GM21367 (cell line): Measurements from ENCODE around the gene ADAMTS15.

Experiments
- ATAC-seq: cut with Tn5 transposase; IDR thresholded peaks from one replicate; pipeline ENCODE4 v1.9.1; 2021; ENCODE audit not compliant: unreplicated experiment

The ADAMTS15 gene

DNA sequence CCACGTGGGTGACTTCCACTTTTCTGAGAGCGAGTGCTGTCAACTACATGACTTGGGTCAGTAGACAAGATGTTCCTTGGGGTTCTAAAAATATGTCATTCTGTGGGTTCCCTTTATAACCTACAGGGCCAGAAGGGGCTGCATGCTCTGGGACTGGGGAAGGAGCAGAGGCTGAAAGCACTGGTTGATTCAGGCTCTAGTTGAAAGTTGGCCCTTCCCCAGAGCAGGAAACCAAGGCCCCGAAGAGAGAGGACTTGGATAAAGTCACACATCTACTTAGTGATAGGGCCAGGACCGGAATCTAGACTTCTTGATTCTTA lies 9.9 kb downstream of the ADAMTS15 start:
- no peak for ATAC-seq

DNA sequence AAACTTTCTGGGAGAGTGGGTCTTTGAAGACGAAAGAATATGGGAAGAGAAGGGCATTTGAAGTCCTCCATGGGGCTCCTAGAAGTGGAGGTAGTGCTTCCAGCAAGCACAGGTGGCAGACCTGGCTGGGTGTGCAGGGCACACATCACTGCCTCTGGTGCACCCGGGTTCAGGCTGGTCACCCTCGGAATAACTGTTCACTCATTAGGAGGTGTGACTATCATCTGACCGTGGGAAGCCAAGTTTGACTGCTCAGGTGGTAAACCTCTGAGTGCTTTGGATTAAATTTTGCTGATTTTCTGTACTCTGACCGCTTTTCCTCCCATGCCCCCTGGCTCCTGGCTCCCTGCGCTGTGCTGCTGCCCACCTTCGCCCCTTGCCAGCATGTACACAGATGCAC lies 11.1 kb downstream of the ADAMTS15 start:
- no peak for ATAC-seq

DNA sequence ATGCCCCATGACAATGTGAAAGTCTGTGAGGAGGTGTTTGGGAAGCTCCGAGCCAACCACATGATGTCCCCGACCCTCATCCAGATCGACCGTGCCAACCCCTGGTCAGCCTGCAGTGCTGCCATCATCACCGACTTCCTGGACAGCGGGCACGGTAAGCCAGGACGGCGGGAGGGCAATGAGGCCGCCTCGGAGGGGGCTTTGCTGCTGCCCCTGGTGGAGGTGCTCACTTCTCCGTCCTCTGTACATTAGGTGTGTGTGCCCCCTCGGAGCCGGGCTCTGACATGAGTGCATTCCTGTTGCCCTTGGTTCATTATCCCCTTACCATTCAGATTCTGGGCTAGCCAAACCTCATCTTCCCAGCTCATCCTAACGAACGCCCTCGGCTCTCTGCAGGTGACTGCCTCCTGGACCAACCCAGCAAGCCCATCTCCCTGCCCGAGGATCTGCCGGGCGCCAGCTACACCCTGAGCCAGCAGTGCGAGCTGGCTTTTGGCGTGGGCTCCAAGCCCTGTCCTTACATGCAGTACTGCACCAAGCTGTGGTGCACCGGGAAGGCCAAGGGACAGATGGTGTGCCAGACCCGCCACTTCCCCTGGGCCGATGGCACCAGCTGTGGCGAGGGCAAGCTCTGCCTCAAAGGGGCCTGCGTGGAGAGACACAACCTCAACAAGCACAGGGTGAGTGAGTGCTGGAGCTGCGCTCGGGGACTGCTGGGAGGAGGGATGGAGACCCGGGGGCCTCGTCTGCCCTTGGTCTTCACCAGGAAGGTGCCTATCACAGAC lies 13.8 kb downstream of the ADAMTS15 start:
- ATAC-seq = no peak

- no peak for ATAC-seq
Observed at GRCh38 chr11:130462931-130463330, 14.5 kb downstream of the ADAMTS15 start.

GRCh38 chr11:130464291-130464812 lies 15.9 kb downstream of the ADAMTS15 start:
- no peak for ATAC-seq

DNA sequence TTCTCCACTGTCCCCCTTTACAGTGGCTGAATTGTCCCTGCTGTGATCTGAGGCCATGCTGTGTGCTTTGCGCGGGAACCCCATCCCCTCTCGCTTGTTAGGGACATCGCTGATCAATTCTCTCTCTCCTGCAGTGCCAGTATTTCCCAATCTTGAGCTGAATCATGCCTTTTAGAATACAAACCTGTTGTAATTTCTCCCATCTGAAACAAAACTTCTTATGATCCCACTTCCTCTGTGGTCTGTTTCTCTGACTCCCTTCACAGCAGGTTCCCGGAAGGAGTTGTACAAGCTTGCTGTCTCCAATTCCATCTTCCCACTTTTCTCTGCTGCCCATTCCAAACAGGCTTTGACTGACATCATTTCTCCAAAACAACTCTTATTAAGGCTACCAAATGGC lies 16.8 kb downstream of the ADAMTS15 start:
- no peak for ATAC-seq

- no peak for ATAC-seq
Observed at GRCh38 chr11:130467116-130467900, 18.9 kb downstream of the ADAMTS15 start.

DNA sequence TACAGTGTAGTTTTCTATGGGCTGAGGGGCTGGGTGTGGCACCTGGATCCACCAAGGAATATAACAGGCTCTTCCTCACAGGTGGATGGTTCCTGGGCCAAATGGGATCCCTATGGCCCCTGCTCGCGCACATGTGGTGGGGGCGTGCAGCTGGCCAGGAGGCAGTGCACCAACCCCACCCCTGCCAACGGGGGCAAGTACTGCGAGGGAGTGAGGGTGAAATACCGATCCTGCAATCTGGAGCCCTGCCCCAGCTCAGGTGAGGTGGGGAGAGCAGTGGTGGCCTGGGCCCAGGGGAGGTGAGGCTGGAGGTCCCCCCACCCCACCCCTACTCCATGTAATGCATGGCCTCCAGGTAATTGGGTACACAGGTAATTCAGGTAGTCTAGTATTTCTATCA lies 20.7 kb downstream of the ADAMTS15 start:
- no peak for ATAC-seq

DNA sequence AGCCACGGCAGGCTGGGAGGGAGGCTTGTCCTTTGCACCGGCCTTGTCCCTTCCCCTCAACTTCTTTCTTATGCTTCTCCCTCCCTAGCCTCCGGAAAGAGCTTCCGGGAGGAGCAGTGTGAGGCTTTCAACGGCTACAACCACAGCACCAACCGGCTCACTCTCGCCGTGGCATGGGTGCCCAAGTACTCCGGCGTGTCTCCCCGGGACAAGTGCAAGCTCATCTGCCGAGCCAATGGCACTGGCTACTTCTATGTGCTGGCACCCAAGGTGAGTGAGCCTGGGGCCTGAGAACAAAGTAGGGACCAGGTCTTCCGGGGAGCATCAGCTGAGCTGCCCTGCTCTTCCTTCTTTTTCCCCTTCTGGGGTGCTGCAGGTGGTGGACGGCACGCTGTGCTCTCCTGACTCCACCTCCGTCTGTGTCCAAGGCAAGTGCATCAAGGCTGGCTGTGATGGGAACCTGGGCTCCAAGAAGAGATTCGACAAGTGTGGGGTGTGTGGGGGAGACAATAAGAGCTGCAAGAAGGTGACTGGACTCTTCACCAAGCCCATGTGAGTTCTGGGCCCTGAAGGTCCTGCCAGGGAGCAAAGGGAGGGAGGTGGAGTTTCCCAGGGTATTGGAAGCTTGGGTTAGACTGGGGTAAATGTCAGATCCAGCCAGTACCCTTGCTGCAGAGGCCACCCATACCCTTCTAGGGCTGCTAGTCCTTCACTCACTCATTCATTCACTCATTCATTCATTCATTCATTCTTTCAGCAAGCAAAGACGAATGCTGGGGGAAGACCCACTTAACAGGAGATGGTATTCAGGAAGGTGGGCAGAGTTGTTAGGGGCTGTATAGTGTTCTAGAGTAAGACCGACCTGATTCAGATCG lies 22.6 kb downstream of the ADAMTS15 start:
- ATAC-seq = no peak

- ATAC-seq = no peak
Observed at GRCh38 chr11:130471731-130472433, 23.4 kb downstream of the ADAMTS15 start.

DNA sequence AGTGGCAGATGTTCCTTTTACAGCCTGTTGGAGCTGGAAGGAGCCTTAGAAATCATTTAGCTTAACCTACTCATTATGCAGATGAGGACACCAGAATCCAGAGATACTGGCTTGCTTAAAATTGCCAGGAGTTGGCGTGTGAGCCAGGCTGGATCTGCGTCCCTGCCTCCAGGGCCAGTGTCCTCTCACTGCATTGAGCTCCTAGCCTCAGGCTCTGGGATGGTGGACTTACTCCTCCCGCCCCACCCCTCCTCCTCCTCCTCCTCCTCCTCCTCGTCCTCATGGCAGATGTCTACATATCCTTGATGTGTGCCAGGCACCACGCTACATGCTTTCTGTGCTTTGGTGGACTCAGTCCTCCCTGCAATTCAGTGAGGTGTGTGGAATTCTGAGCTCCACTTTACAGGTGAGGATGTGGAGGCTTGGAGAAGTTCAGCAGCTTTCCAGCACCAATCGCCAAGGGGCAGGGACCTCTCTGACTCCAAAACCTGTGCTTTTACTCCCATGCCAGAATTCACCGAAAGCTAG lies 24.1 kb downstream of the ADAMTS15 start:
- no peak for ATAC-seq

GRCh38 chr11:130473056-130473794 lies 24.8 kb downstream of the ADAMTS15 start:
- ATAC-seq = no peak

GRCh38 chr11:130473795-130474377 lies 25.4 kb downstream of the ADAMTS15 start:
- no peak for ATAC-seq

DNA sequence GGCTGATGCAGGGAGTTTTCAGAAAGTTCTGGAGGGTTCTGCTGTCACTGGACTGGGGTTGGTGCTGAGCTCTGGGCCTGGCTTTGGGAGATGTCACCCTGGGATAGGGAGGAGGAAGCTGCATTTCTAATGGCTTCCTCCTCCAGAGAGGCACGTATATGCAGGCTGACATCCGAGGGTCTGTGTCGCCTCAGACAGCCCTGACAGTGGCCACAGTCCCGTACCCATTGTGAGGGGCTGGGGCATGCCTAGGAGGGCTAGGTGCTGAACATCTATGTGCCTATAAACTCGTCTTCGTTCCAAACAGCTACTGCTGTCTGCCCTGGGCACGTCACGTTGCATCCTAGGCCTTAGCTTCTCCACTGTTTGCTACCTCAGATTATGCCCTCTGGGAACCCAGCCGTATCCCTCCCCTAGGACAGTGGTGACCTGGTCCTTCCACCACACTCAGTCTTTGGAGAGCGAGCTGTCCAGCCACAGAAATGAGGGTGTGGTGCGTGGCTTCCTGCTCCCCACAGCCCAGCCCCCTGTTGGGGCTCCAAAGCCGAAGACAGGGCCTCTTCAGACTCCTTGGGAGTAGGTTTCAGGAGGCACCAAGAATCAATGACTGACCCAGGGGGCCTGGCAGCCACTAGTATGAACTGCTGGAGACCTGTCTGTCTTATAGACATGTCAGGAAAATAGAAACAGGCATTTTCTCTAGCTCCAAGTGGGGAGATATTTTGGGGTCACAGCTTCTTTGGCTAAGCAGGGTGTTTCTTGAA lies 26.4 kb downstream of the ADAMTS15 start:
- ATAC-seq = no peak

GRCh38 chr11:130475426-130476053 lies 27.1 kb downstream of the ADAMTS15 start:
- ATAC-seq = no peak

DNA sequence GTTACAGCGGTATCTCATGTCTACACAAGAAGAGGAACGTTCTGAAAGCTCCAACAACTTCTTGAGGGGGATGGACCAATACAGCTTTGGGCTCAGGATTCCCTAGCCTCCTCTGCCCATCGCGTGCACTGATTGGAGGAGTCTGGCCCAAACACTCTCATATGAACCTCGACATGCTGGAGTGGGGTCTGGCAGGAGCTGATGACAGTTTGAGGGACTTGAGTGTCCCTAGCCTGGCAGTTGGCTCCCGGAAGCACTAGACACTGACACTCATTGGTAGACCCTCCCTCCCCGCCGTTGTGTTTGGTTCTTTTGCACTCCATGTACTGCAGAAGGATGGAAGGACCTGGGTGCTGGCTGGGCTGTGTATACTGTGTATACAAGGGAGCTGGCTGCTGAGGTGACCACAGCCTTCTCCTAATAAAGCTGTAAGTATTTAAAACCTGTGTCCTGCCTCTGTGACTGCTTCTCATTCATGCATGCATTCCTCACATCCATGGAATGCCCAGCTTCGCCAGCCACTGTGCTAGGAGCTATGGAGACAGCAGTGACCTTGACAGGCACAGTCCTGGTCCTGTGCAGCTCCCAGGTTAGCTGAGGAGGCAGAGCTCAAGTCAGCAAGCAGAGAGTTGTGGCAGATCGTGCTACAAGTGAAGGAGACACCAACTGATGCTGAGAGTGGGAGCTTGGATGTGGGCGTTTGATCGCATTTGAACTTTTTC lies 27.9 kb downstream of the ADAMTS15 start:
- ATAC-seq = no peak

- ATAC-seq = no peak
Observed at GRCh38 chr11:130476922-130477491, 28.6 kb downstream of the ADAMTS15 start.
